Right ventricle myocardium inferior (tissue), 1 donor: ENCODE measurements around the gene ESYT2. TPM values are rescaled to one million over a fixed set of nuclear protein-coding genes. Genes with fewer than 3 reads are reported as not detected.
"Not testable (repeated sequence)": the region's sequence is repeated elsewhere in the genome, so short reads cannot be mapped to it uniquely, and the experiment has no call there.

ENCODE experiments used
- ATAC-seq: fragments of 200-7000 bp; cut with Tn5 transposase; one replicate; pipeline ENCODE4 v1.9.1; 2020; ENCODE audit warnings: mild to moderate bottlenecking, moderate library complexity
- DNase-seq: peaks from one replicate; pipeline ENCODE4 v3.0.0; 2021; ENCODE audit errors: missing footprints
- intact Hi-C: fragments of 100-400 bp; cut with DNase I; formaldehyde crosslinking; loops from one replicate; pipeline ENCODE4 v1.11.0; 2022
- total RNA-seq: library from RNA; stranded (reverse); fragmentation: NEBNext Ultra II Directional; extraction: Animal tissue kit (Norgen Biotek cat#: 25700); gene quantifications from one replicate; pipeline ENCODE4 v1.2.1, GENCODE V29; 2021
- donor health status: DM: no; HTN: yes; CAD: no; lungs with severe emphysema.

ESYT2 gene
- total RNA-seq, 1 donor from 2014 or later = 42.5 TPM

DNA sequence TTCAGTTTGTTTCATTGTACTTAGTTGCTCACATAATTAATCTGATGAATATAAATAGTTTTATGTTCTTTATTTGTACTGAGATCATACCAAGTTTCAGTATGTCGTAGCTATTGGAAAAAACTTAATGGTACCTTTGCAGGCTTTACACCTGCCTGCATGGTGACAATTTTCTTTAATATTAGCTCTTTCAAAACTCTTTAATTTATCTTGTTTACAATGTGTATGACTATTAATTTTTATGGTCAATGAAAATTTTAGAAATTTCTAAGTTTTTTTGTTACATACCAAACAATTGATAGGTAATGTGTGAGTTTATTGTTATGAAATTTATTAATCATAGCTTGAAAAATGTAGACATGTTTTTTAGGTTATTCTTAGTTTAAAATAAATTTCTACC, 31.1 kb upstream of the ESYT2 start:
- ATAC-seq = no peak
- intact Hi-C loops = loop anchor here (10.0 kb wide), 1 partner anchor 156 kb away; the partner anchor contains the start of gene NCAPG2
- no peak for DNase-seq

DNA sequence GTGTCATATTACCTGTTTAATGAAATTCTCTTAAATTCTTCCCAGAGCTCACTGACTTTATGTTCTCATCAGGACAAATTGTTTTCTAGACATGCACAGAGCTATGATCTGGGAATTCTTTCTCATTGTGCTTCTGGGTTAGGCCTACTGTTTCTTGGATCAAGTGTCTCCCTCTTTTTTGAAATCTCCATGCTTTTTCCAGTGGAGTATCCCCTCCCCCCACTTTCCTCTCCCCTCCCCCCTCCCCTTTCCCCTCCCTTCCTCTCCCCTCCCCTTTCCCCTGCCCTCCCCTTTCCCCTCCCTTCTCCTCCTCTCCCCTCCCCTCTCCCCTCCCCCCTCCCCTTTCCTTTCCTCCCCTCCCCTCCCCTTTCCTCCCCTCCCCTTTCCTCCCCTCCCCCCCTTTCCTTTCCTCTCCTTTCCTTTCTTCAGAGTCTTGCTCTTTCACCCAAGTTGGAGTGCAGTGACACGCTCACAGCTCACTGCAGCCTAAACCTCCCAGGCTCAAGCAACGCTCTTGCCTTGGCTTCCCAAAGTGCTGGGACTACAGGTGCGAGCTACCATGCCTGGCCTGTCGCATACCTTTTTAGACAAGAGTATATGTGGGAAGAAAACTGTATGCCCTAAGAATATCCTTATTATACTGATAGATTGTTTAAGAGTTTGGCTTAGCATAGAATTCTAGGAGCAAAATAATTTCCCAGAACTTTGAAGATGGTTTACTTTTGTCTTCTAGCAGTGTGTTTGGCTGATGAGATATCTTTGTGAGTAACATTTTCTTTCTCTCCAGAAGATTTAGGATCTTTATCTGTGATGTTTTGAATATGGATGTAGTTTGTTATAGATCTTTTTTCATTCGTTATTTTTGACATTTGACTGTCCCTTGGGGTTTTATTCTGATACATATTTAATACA, 29.5 kb upstream of the ESYT2 start:
- intact Hi-C loops = no loop called here
- no peak for DNase-seq
- ATAC-seq = no peak

DNA sequence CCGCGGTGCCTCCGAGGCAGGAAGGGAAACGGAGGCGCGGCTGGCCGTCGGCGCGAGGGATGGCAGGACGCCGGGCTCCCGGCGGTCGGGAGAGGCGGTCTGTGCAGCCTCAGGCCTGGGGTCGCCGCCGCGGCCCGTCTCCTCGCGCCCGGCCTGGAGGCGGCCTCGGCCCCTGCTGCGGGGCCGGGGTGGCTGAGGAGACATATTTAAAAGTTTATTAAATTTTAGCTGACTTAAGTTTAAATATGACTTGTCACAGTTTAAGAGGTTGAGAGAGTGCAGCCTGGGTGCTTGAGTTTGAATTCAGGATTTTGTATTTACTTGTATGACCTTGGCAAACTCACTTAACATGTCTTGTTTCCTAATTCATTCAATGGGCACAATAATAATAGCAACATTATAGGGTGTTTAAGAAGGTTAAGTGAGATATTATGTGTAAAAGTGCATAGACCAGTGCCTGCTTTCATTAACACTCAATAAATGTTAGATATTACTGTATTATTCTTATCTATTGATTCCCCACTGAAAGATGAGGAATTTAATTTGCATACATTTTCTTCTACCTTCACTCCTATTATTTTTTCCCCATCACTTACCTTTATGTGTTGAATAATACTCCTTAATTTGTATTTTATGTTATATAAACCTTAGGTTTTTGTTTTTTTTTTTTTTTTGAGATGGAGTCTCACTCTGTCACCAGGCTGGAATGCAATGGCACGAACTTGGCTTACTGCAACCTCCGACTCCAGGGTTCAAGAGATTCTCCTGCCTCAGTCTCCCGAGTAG, 27.8 kb upstream of the ESYT2 start:
- no peak for DNase-seq
- intact Hi-C loops = loop anchor here (2.0 kb wide), 1 partner anchor 28 kb away; the partner anchor contains the start of gene ESYT2
- ATAC-seq = peak; percentile 4

DNA sequence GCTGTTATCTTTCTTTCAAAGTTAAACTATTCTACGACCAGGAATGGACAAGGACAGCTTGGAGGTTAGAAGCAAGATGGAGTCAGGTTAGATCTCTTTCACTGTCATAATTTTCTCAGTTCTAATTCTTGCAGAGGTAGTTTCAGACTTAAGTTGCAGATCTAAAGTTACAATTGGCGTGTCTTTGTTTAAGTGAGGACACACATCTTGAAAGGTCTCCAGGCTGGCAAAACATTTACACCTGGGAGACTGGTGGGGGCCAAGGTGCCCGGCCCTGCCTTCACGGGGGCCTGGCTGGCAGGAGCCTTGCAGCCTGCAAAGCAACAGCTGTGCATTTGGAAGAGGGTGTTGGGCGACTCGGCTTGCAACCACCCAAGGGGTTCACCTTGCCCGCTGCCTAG, 25.4 kb upstream of the ESYT2 start:
- ATAC-seq (no peak), DNase-seq (no peak)
- intact Hi-C loops = no loop called here

DNA sequence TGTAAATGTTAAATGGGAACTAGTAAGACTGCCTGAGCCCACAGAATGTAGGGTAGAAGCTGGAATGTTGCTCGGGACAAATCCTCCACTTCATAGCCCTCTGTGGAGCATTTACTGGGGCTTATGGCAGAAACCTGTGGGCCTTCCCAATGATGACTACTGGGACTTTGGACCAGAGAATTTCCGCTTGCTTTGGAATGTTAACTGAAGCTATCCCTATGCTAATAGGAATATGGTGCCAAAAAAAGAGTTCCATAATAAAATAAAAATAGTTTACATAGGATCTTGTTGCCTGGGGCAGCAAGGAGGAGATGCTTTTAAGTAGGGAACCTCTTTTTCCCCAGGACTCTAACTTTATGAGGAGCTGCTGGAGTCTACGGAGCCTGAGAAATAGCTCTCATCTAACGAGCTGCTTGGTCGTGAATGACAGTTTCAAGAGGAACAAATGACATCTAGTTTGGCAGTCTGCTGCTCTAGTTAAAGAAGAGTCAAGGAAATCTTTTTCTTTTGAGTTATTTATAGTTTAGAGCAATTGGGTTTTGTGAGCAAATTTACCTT, 21.3 kb upstream of the ESYT2 start:
- ATAC-seq (no peak), DNase-seq (no peak)
- intact Hi-C loops = no loop called here

DNA sequence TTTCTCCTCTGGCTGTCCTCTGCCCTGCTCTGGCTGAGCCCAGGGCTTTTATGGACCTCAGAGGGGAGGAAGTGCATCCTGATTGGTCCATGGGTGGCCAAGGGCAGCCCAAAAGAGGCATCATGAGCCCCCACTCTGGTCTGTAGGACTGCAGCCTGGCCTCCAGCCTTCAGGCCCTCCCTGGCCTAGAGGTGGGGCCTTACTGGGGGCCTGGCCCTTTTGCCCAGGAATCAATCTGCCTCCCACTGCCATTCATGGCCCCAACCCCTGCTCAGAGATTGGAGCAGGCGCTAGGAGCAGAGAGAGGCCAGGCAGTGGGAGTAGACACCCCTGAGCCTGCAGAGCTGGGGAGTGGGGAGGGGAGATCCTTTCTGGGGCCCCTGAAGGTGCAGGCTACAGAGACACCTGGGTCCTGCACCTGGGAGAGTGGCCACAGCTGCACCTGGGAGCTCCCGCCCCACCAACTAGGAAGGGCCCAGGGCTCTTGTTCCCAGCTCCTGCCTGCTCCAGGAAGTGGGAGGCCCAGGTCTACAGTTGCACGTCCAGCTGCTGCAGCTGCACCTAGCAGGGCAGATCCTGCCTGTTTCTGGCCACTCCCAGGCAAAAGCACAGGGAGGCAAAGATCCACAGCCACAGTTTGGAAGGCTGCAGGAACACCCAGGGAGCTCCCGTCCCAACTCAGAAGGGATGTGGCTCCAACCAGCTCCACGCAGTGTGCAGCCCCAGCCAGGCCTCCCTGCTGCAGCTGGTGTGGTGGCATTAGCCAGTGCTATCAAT, 20.6 kb upstream of the ESYT2 start:
- intact Hi-C loops = no loop called here
- peak; percentile 5 for ATAC-seq
- no peak for DNase-seq

DNA sequence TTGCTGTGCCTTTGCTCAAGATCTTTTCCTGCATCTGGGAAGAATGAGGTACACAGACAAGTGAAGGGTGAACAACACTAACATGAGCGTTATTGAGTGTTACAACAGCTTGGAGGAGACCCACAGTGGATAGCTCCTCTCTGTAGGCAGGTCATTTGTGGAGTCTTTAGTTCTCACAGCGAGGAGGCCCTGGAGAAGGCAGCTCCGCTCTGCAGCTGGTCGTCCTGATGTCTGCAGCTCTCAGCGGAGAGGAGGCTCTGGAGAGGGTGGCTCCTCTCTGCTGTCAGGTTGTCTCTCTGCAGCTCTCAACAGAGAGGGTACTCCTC, 20.1 kb upstream of the ESYT2 start:
- no peak for ATAC-seq
- DNase-seq = no peak
- intact Hi-C loops = no loop called here

DNA sequence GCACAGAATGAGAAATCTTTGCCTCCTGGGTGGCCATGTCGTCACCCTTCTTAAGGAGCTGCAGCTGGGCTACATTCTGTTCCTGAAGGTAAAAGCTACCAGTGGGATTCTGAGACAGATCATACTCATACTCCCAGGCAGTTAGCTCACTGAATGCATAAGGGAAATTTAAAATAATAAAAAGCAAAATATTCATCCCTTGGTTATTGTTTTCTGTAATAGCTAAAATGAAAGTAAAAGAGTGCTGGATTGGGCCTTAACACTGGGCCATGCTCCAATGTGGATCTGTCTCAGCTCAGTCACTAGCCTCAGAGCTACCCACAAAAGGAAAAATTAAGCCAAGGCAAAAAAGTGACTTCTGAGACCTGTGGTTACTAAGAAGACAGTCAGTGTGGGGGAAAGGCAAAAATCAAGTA, 18.1 kb upstream of the ESYT2 start:
- intact Hi-C loops = no loop called here
- no peak for DNase-seq
- ATAC-seq = peak; percentile 41

DNA sequence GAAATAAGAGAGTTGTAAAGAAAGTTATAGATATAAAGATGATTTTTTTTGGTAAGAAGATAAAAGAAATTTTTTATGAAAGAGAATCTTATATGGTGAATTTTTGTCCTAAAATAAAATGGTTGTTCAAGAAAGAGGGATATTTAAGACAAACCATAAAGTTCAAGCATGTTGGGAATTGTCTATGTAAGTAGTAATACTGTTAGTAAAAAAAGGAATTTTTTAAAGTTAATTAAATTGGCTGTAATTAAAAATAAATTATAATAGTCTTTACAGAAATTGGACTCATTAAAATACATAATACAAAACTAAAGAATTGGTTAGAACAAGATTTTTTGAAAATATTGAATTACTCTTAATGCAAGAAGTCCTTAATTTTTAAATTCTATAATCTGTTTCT, 17.0 kb upstream of the ESYT2 start:
- intact Hi-C loops = no loop called here
- ATAC-seq (no peak), DNase-seq (no peak)

DNA sequence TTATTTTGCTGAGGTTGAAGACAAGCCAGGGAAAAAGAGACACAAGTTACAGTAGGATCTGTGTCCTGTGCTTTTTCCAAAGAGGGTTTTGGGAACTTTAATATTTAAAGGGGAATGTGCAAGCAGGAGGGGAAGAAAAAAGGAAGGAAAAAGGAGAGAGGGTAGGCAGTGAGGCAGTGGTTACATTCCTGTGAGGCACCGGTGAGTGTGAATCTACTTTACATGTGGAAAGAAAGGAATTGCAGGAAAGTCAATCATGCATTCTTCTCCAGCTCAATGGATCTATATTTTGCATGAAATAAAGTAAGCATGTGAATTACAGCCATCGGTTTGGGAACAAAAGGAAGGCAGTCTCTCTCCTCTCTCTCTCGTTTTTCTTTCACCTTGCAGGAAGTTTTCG, 14.5 kb upstream of the ESYT2 start:
- DNase-seq = no peak
- ATAC-seq = no peak
- intact Hi-C loops = no loop called here

DNA sequence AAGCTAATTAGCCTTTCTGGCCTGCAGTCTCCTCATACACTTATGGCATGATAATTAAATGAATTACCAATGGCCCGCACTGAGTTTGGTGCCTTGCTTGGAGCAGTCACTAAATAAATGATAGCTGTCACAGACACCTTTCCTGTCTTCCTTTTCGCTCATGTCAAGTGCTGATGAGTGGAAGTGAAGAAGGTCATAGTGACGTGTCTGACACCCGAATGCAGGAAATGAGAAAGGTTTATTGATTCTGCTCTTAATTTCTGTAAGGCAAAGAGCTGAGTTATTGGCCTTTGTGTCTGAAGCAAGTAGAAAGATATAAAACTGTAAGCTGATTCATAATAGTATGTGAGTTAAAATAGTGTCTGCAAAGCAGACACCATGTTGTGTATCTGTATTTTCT, 13.2 kb upstream of the ESYT2 start:
- no peak for ATAC-seq
- intact Hi-C loops = no loop called here
- no peak for DNase-seq

DNA sequence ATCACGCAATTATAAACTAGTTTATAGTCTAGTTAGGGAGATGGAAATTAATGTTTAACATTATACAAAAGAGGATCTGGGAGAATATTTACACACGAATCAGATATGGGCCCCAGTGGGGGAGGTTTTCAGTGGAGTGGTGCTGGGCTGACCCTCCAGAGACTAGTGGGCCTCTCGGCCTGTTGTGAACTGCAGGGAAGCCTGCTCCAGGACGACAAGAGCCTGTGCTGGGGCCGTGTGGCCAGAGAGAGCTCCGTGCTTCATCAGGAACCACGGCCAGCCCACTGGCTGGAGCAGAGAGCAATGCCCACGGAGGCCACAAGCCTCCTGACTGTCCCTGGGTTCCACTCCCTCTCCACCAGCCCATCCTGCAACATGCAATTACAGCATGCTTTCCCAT, 11.3 kb upstream of the ESYT2 start:
- intact Hi-C loops = no loop called here
- DNase-seq = no peak
- no peak for ATAC-seq

DNA sequence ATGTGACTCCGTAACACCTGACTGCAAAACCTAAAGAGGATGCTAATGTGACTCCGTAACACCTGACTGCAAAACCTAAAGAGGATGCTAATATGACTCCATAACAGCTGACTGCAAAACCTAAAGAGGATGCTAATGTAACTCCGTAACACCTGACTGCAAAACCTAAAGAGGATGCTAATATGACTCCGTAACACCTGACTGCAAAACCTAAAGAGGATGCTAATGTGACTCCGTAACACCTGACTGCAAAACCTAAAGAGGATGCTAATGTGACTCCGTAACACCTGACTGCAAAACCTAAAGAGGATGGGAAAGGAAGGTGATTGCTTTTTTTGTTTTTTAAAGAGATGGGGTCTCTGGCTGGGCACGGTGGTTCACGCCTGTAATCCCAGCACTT, 9.9 kb upstream of the ESYT2 start:
- ATAC-seq = not testable (repeated sequence)

DNA sequence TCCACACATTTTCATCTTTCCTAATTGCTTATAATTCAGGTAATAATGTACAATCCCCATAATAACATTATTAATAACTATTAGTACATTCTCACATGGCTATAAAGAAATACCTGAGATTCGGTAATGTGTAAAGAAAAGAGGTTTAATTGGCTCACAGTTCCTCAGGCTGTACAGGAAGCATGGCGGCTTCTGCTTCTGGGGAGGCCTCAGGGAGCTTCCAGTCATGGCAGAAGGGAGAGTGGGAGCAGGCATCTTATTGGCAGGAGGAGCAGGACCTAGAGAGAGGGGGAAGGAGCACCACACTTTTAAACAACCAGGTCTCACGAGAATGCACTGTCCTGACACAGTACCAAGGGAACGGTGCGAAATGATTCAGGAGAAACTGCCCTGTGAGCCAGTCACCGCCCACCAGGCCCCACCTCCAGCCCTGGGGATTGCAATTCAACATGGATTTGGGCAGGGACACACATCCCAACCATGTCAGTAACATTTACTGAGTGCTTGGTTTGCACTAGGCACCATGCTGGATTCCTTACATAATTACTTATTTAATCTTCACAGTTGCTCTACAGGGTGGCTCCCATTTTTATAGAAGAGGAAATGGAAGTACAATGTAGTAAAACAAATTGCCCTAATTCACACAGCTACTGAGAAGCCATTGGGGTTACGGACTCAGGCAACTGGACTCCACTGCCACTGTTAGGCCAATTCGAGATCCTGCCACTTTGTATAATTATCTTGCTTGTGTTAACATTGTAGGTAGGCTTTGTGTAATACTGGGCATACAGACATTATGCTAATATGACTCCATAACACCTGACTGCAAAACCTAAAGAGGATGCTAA, 8.7 kb upstream of the ESYT2 start:
- intact Hi-C loops = no loop called here
- DNase-seq (no peak), ATAC-seq (no peak)

More for the DNA sequence above, 9.9 kb upstream of the ESYT2 start:
- intact Hi-C loops, DNase-seq: not testable (repeated sequence)

DNA sequence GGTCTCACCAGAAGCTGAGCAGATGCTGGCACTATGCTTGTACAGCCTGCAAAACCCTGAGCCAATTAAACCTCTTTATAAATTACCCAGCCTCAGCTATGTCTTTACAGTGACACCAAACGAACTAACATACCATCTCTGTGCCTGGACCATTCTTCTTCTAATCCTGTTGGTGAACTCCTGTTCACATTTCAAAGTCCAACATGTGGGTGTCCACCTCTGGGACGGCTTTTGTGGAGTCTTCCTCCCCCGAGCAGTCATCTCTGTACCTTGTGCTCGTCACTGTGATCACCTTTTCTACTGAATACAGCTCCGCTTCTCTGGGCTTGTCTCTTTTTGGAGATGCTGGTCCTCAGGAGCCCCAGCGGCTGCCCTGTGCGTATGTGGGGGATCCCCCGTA, 7.4 kb upstream of the ESYT2 start:
- intact Hi-C loops = no loop called here
- DNase-seq (no peak), ATAC-seq (no peak)

DNA sequence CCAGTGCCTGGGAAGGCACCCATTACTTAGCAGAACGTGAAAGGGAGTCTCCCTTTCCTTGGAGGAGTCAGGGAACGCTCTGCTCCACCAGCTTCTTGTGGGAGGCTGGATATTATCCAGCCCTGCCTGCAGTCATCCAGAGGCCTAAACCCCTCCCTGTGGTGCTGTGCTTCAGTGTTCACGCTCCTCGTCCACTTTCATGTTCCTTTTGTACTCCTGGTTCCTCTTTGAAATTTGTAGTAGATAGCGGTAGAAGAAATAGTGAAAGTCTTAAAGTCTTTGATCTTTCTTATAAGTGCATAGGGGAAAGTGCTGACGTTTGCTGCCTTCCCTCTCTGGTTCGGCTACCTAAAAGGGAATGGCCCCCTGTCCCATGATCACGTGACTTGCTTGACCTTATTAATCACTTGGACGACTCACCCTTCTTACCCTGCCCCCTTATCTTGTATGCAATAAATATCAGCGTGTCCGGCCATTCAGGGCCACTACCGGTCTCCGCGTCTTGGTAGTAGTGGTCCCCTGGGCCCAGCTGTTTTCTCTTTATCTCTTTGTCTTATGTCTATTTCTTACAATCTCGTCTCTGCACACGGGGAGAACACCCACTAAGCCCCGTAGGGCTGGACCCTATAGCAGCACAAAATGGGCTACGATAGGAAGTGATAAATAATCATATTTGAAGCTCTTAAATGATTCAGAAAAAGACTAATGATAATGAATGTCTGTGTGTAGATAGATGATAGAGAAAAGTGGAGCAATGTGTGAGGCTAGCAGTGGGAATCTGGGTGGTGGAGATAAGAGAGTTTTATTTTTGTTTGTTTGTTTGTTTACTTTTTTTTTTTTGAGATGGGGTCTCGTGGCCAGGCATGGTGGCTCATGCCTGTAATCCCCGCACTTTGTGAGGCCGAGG, 5.8 kb upstream of the ESYT2 start:
- DNase-seq = no peak
- no peak for ATAC-seq
- intact Hi-C loops = loop anchor here (5.0 kb wide), 1 partner anchor 128 kb away; no protein-coding TSS in a partner anchor

DNA sequence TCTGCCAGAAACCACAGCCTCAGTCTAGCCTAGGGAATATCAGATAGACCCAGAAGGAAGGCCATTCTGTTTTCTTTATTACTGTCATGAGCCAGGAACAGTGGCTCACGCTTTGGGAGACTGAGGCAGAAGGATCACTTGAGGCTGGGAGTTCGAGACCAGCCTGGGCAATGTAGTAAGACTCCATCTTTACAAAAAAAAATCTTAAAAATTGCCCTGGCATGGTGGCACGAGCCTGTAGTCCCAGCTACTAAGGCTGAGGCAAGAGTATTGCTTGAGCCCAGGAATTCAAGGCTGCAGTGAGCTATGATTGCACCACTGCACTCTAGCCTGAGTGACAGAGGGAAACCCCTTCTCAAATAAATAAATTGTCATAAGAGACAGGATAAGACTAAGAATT, 3.7 kb upstream of the ESYT2 start:
- ATAC-seq (no peak), DNase-seq (no peak)
- intact Hi-C loops = loop anchor here (5.0 kb wide), 1 partner anchor 126 kb away; no protein-coding TSS in a partner anchor
